HepG2 (cell line): ENCODE data around the gene CD36.

ENCODE experiments used
- CTCF ChIP-seq: sonication (generic); formaldehyde crosslinking; IDR thresholded peaks from 2 replicates; pipeline ENCODE4 v1.5.0; 2020; ENCODE audit warnings: mild to moderate bottlenecking, missing genetic modification reagents, moderate library complexity
- NR2F2 ChIP-seq: IDR thresholded peaks from 2 replicates; pipeline ENCODE4 v1.6.1; 2012; ENCODE audit warnings: low read depth, inconsistent platforms, borderline replicate concordance
- PCBP2 ChIP-seq: fragments of 200-400 bp; formaldehyde crosslinking; optimal IDR thresholded peaks from 2 replicates; pipeline ENCODE3; 2018; ENCODE audit warnings: low read length, low read depth; ENCODE audit not compliant: poor library complexity, severe bottlenecking
- ZFP36L2 ChIP-seq: sonication (generic); formaldehyde crosslinking; IDR thresholded peaks from 2 replicates; pipeline ENCODE4 v1.4.0; 2020; ENCODE audit warnings: missing genetic modification reagents
- ZNF567 ChIP-seq: sonication (generic); formaldehyde crosslinking; IDR thresholded peaks from 2 replicates; pipeline ENCODE4 v1.8.1; 2023; ENCODE audit warnings: mild to moderate bottlenecking, missing genetic modification reagents, borderline replicate concordance

- TF ChIP-seq ZFP36L2 (CRISPR knock-in tag) (no peak), ZNF567 (CRISPR knock-in tag) (no peak), PCBP2 (no peak), NR2F2 (no peak), CTCF (CRISPR knock-in tag) (no peak)
Observed at GRCh38 chr7:80632139-80632538, 6.3 kb upstream of the CD36 start.
